ENCODE data around the gene WDFY2. TPM values are rescaled to one million over a fixed set of nuclear protein-coding genes. Genes with fewer than 3 reads are reported as not detected.
A peak's percentile ranks its signal among the peaks of the same experiment; 100 is the strongest.

Gene WDFY2
- total and polyA plus RNA-seq, 2 of the 8 experiments (the other 6 are each of a cell fraction or from before 2014, with no cell fraction given) = 13.9 to 29.0 TPM

GRCh38 chr13:51542346-51543242 is 41.7 kb upstream of the WDFY2 start:
- DNase-seq (ENCODE audit: low read depth in 1 of 2, low spot score in 2 of 2) = no peak
- no peak overlapping the region for H3K4me2 ChIP-seq (ENCODE audit: insufficient read depth in 1 of 2, low read depth in 2 of 2, low read length in 2 of 2)
- H3K27me3 ChIP-seq (replicated peaks in 1 of 4; ENCODE audit: control insufficient read depth in 3 of 4, extremely low read depth in 1 of 4, insufficient read depth in 3 of 4, low read length in 3 of 4) = no peaks in the 10 kb centered on the region
- no peak overlapping the region for H2BK120ac ChIP-seq (replicated peaks; ENCODE audit: low read depth, low read length)
- H3K23me2 ChIP-seq (ENCODE audit: low read depth, low read length) = no peaks in the 10 kb centered on the region; the same call in 1 of the 2 replicates
- no peak overlapping the region for H3K14ac ChIP-seq (ENCODE audit: insufficient read length)
- H2AK5ac ChIP-seq (ENCODE audit: low read depth, low read length) = no peak overlapping the region
- H2AFZ ChIP-seq (ENCODE audit: low read length) = peak overlapping the region; percentile 78; the same call in 1 of the 2 replicates
- no peak overlapping the region for H4K8ac ChIP-seq (ENCODE audit: extremely low read depth, insufficient read depth, low read length)
- no peak overlapping the region for H2BK20ac ChIP-seq (ENCODE audit: low read length)
- no peak overlapping the region for H4K5ac ChIP-seq (ENCODE audit: insufficient read length, low read depth, low read length)
- no peak overlapping the region for H3K56ac ChIP-seq (replicated peaks; ENCODE audit: insufficient read length, low read depth, low read length)
- no peaks in the 10 kb centered on the region for H3K36me3 ChIP-seq (ENCODE audit: control insufficient read depth in 2 of 4, insufficient read depth in 4 of 4, low read length in 3 of 4)
- no peak overlapping the region for H2BK12ac ChIP-seq (ENCODE audit: low read depth, low read length)
- H3K4me3 ChIP-seq (ENCODE audit: extremely low read depth in 1 of 4, insufficient read depth in 2 of 4, low read depth in 3 of 4, low read length in 4 of 4) = no peak overlapping the region
- H2BK15ac ChIP-seq (ENCODE audit: low read length) = no peak overlapping the region
- TF ChIP-seq RBBP5 (IDR thresholded peaks at IDR 0.05; ENCODE audit: borderline replicate concordance, low read depth, low read length) (no peak), TAF1 (IDR thresholded peaks at IDR 0.05; ENCODE audit: low read depth, low read length) (no peak), SRF (IDR thresholded peaks at IDR 0.05; ENCODE audit: low read depth, low read length) (no peak), POU5F1 (IDR thresholded peaks at IDR 0.05; ENCODE audit: low read depth, low read length) (no peak), FOSL1 (IDR thresholded peaks at IDR 0.05; ENCODE audit: insufficient read depth, low read depth, low read length) (no peak), ASH2L (IDR thresholded peaks at IDR 0.05; ENCODE audit: low read length) (no peak), CHD2 (IDR thresholded peaks at IDR 0.05; ENCODE audit: low read length) (no peak), SIX5 (IDR thresholded peaks at IDR 0.05; ENCODE audit: low read depth, low read length) (no peak), SIRT6 (IDR thresholded peaks at IDR 0.05; ENCODE audit: low read length) (no peak), RAD21 (IDR thresholded peaks at IDR 0.05 in 1 of 2, conservative IDR thresholded peaks at IDR 0.05 in 1 of 2; ENCODE audit: low read depth in 2 of 2, low read length in 2 of 2) (no peak), POLR2AphosphoS5 (IDR thresholded peaks at IDR 0.05; ENCODE audit: low read depth, low read length) (no peak), SP1 (IDR thresholded peaks at IDR 0.05; ENCODE audit: low read depth, low read length) (no peak), CBX5 (IDR thresholded peaks at IDR 0.05; ENCODE audit: low read depth, low read length) (no peak), SP4 (IDR thresholded peaks at IDR 0.05; ENCODE audit: low read length) (no peak)
- no peak for FAIRE-seq
- H3K27ac ChIP-seq (ENCODE audit: low read depth, low read length) = no peak overlapping the region
- no peaks in the 10 kb centered on the region for H4K20me1 ChIP-seq (replicated peaks in 1 of 2; ENCODE audit: control insufficient read depth in 1 of 2, insufficient read depth in 2 of 2, low read length in 2 of 2)
- H3K9me3 ChIP-seq (ENCODE audit: insufficient read depth in 2 of 2, low read depth in 1 of 2, low read length in 1 of 2) = no peaks in the 10 kb centered on the region
- CTCF ChIA-PET (ENCODE audit: partially characterized antibody) = interaction anchor here (0.6 kb wide), 1 partner anchor 191 kb away, joined by 3 read pairs; no protein-coding TSS in a partner anchor
- H3K23ac ChIP-seq (ENCODE audit: insufficient read length) = no peak overlapping the region
- 77% methylated on average over 9 of the region's 9 CpGs; no CpG with 5 or more reads in 1 of the 2 experiments for WGBS, 2 experiments (ENCODE audit: extremely low coverage in 1 of 2, insufficient coverage in 1 of 2, insufficient read length in 1 of 2, insufficient replicate concordance in 2 of 2, low coverage in 1 of 2, low lambda C conversion rate in 2 of 2, missing lambda C conversion rate in 1 of 2)
- H4K91ac ChIP-seq (replicated peaks; ENCODE audit: insufficient read length, low read length) = no peak overlapping the region
- H2BK5ac ChIP-seq (ENCODE audit: low read depth, low read length) = no peak overlapping the region
- no peak overlapping the region for H3K4ac ChIP-seq (replicated peaks; ENCODE audit: insufficient read length, low read depth, low read length)
- H3K4me1 ChIP-seq (replicated peaks in 1 of 4; ENCODE audit: control insufficient read depth in 3 of 4, insufficient read depth in 4 of 4, low read length in 3 of 4) = peaks cover 0 to 13% (median 5%) of the 10 kb centered on the region in 4 experiments; a peak in 4 of 7 replicates
- H3K79me2 ChIP-seq (ENCODE audit: control insufficient read depth in 1 of 2, insufficient read depth in 2 of 2, low read length in 2 of 2) = no peaks in the 10 kb centered on the region
- H3K9ac ChIP-seq (replicated peaks in 1 of 4; ENCODE audit: extremely low read depth in 1 of 4, low read depth in 3 of 4, low read length in 3 of 4) = no peak overlapping the region
- no peaks in the 10 kb centered on the region for H3K79me1 ChIP-seq (ENCODE audit: low read depth, low read length)
- POLR2A ChIA-PET (ENCODE audit: partially characterized antibody) = interaction anchor here (0.9 to 1.6 kb wide), 3 partner anchors 18 to 90 kb away, joined by 3 to 5 read pairs (median 4); partner anchors contain the start of gene INTS6
- no peak overlapping the region for H3K18ac ChIP-seq (ENCODE audit: extremely low read depth, low read length)

Measured in H1 (cell line).